HL-60 (cell line): Measurements from ENCODE around the gene VENTX.

Experiments
- DNase-seq, 2 experiments: peaks; one replicate each; pipeline ENCODE4 v3.0.0-alpha.2; 2010 to 2020; ENCODE audit warnings: low read depth in 1 of 2, low spot score in 1 of 2
- H3K27ac ChIP-seq: fragments of 250-450 bp; sonication (Bioruptor Pico); replicated peaks from 2 replicates; pipeline ENCODE4 v1.5.1; 2020; ENCODE audit warnings: mild to moderate bottlenecking, moderate library complexity
- H3K27me3 ChIP-seq: fragments of 250-450 bp; sonication (Bioruptor Pico); 2 replicates; pipeline ENCODE4 v1.5.1; 2021; ENCODE audit warnings: mild to moderate bottlenecking, moderate library complexity; ENCODE audit not compliant: insufficient read depth, poor library complexity, severe bottlenecking
- H3K4me3 ChIP-seq: replicated peaks from 2 replicates; pipeline ENCODE4 v1.5.1; 2011; ENCODE audit warnings: mild to moderate bottlenecking, control low read depth, low read length; ENCODE audit not compliant: insufficient read depth
- CTCF ChIP-seq: IDR thresholded peaks from one replicate; pipeline ENCODE4 v1.5.1; 2011; ENCODE audit warnings: low read length, control low read depth, inconsistent platforms; ENCODE audit not compliant: insufficient read depth
- GABPA ChIP-seq: IDR thresholded peaks from 2 replicates; pipeline ENCODE4 v1.6.1; 2012; ENCODE audit warnings: low read depth
- POLR2AphosphoS5 ChIP-seq: IDR thresholded peaks from 2 replicates; pipeline ENCODE4 v1.6.1; 2012; ENCODE audit warnings: low read depth
- REST ChIP-seq: IDR thresholded peaks from 2 replicates; pipeline ENCODE4 v1.6.1; 2012; ENCODE audit warnings: low read depth; ENCODE audit not compliant: insufficient replicate concordance
- SPI1 ChIP-seq: IDR thresholded peaks from 2 replicates; pipeline ENCODE4 v1.6.1; 2012; ENCODE audit warnings: low read depth, mild to moderate bottlenecking, borderline replicate concordance

VENTX gene

GRCh38 chr10:133211959-133212852 lies 25.4 kb upstream of the VENTX start:
- TF ChIP-seq SPI1 (no peak), POLR2AphosphoS5 (no peak), CTCF (no peak), GABPA (no peak), REST (no peak)
- Histone ChIP-seq H3K4me3 (no peak overlapping the region), H3K27me3 (no peaks in the 10 kb centered on the region), H3K27ac (no peak overlapping the region)
- no peak for DNase-seq

- Histone ChIP-seq H3K4me3 (no peak overlapping the region), H3K27me3 (no peaks in the 10 kb centered on the region), H3K27ac (no peak overlapping the region)
- no peak for DNase-seq
- TF ChIP-seq SPI1 (no peak), GABPA (no peak), POLR2AphosphoS5 (no peak)
These were observed 24.7 kb upstream of the VENTX start for GRCh38 chr10:133212853-133213494.

GRCh38 chr10:133213641-133214467 lies 23.8 kb upstream of the VENTX start:
- no peak overlapping the region for H3K27ac ChIP-seq
- no peak overlapping the region for H3K4me3 ChIP-seq
- TF ChIP-seq GABPA: no peak
- no peak for DNase-seq
- H3K27me3 ChIP-seq: peaks cover 5% of the 10 kb centered on the region

GRCh38 chr10:133214468-133215410 lies 22.9 kb upstream of the VENTX start:
- Histone ChIP-seq H3K27me3 (peaks cover 14% of the 10 kb centered on the region), H3K27ac (no peak overlapping the region), H3K4me3 (no peak overlapping the region)
- DNase-seq: no peak
- TF ChIP-seq SPI1: no peak
- TF ChIP-seq REST: no peak
- no peak for TF ChIP-seq CTCF
- TF ChIP-seq GABPA: no peak
- TF ChIP-seq POLR2AphosphoS5: no peak
